Measurements from ENCODE around the gene IL21. TPM values are rescaled to one million over a fixed set of nuclear protein-coding genes. Genes with fewer than 3 reads are reported as not detected.
A peak's percentile ranks its signal among the peaks of the same experiment; 100 is the strongest.

Gene IL21
- total and polyA plus RNA-seq, 8 donors: not detected

- intact Hi-C loops (cut with DNase I): no loop called here
- TF ChIP-seq CTCF (IDR thresholded peaks at IDR 0.05): no peak
- Histone ChIP-seq H3K4me3 (no peak overlapping the region), H3K36me3 (no peaks in the 10 kb centered on the region), H3K27ac (no peak overlapping the region), H3K27me3 (no peaks in the 10 kb centered on the region), H3K4me1 (no peaks in the 10 kb centered on the region), H3K9me3 (no peaks in the 10 kb centered on the region)
- FAIRE-seq: no peak
- peak in 2 of 4 donors; percentile 31 to 61 for ATAC-seq
- DNase-seq: no peak
- WGBS, 2 donors: 39 to 58% methylated on average over 1 of the region's 1 CpG
Observed at GRCh38 chr4:122584519-122584918, 36.3 kb downstream of the IL21 start.

GRCh38 chr4:122583906-122584305 is 37.0 kb downstream of the IL21 start:
- intact Hi-C loops (cut with DNase I): no loop called here
- Histone ChIP-seq H3K36me3 (no peaks in the 10 kb centered on the region), H3K9me3 (no peaks in the 10 kb centered on the region), H3K27ac (no peak overlapping the region), H3K4me3 (no peak overlapping the region), H3K4me1 (no peaks in the 10 kb centered on the region), H3K27me3 (no peaks in the 10 kb centered on the region)
- FAIRE-seq (no peak), DNase-seq (no peak), ATAC-seq (peak in 1 of 4 donors; percentile 49)
- no peak for TF ChIP-seq CTCF (IDR thresholded peaks at IDR 0.05)
- 57 to 67% methylated on average over 6 of the region's 6 CpGs for WGBS, 2 donors

GRCh38 chr4:122577808-122578781 is 42.8 kb downstream of the IL21 start:
- DNase-seq: peak in 1 of 6 donors; percentile 33
- Histone ChIP-seq H3K4me3 (no peak overlapping the region), H3K36me3 (no peaks in the 10 kb centered on the region), H3K27ac (no peak overlapping the region), H3K4me1 (no peaks in the 10 kb centered on the region), H3K27me3 (no peaks in the 10 kb centered on the region), H3K9me3 (no peaks in the 10 kb centered on the region)
- ATAC-seq: peak; percentile 58 to 90 (median 84)
- peak; percentile 87 for FAIRE-seq
- 43 to 48% methylated on average over 9 of the region's 9 CpGs for WGBS, 2 donors
- peak; percentile 27 to 66 (median 46) for TF ChIP-seq CTCF (IDR thresholded peaks at IDR 0.05)
- intact Hi-C loops (cut with DNase I): no loop called here

- Histone ChIP-seq H3K4me1 (no peaks in the 10 kb centered on the region), H3K36me3 (no peaks in the 10 kb centered on the region)
- FAIRE-seq: no peak
Observed at GRCh38 chr4:122577189-122577553, 43.7 kb downstream of the IL21 start.

More at GRCh38 chr4:122577189-122577553, 43.7 kb downstream of the IL21 start:
- no peak overlapping the region for H3K4me3 ChIP-seq
- no peaks in the 10 kb centered on the region for H3K9me3 ChIP-seq
- intact Hi-C loops (cut with DNase I): no loop called here
- ATAC-seq (no peak), DNase-seq (no peak)
- 30 to 61% methylated on average over 2 of the region's 2 CpGs for WGBS, 2 donors
- TF ChIP-seq CTCF (IDR thresholded peaks at IDR 0.05): no peak
- no peaks in the 10 kb centered on the region for H3K27me3 ChIP-seq
- H3K27ac ChIP-seq: no peak overlapping the region
